OCI-LY3 (cell line): ENCODE data around the gene LDB2.

Source experiments
- EZH2phosphoT487 ChIP-seq: fragments of 200-600 bp; shearing (Covaris generic); IDR thresholded peaks from 2 replicates; pipeline ENCODE4 v1.6.1; 2018; ENCODE audit warnings: antibody characterized with exemption, mixed run types, low read depth
- TF ChIP-seq, protein P1 (sequence below): fragments of 200-600, 300-600 bp; sonication (generic); IDR thresholded peaks from 2 replicates; pipeline ENCODE4 v1.5.1; 2014; ENCODE audit warnings: antibody characterized with exemption, low read length, low read depth

DNA sequence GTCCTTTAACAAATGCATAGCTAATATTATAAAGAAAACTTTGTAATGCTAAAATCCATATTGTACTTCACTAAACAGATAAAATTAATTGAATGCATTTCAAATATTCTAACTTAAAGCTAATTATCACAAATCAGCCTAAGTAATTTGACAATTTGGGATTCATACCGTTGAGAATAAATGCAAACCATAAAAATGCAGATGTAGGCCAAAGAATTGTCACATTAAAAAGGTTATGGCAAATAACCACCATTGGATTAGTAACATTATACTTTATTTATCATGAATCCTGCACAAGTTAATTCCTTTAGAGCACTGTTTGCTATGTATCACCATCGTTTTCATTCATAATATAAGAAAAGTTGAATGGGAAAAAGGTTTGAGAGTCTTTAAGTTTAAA, 301.0 kb downstream of the LDB2 start:
- TF ChIP-seq, protein P1, sequence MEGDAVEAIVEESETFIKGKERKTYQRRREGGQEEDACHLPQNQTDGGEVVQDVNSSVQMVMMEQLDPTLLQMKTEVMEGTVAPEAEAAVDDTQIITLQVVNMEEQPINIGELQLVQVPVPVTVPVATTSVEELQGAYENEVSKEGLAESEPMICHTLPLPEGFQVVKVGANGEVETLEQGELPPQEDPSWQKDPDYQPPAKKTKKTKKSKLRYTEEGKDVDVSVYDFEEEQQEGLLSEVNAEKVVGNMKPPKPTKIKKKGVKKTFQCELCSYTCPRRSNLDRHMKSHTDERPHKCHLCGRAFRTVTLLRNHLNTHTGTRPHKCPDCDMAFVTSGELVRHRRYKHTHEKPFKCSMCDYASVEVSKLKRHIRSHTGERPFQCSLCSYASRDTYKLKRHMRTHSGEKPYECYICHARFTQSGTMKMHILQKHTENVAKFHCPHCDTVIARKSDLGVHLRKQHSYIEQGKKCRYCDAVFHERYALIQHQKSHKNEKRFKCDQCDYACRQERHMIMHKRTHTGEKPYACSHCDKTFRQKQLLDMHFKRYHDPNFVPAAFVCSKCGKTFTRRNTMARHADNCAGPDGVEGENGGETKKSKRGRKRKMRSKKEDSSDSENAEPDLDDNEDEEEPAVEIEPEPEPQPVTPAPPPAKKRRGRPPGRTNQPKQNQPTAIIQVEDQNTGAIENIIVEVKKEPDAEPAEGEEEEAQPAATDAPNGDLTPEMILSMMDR, result no peak
- no peak for TF ChIP-seq EZH2phosphoT487
